ENCODE results near the gene ST6GAL1. TPM values are rescaled to one million over a fixed set of nuclear protein-coding genes. Genes with fewer than 3 reads are reported as not detected.

The ST6GAL1 gene
- total and polyA plus RNA-seq, 2 of the 8 experiments (the other 6 are each of a cell fraction or from before 2014, with no cell fraction given) = 62.8 to 80.9 TPM

GRCh38 chr3:187080799-187081450, 150.6 kb downstream of the ST6GAL1 start:
- Histone ChIP-seq H2BK5ac (ENCODE audit: low read depth, low read length) (no peak overlapping the region), H2BK15ac (ENCODE audit: low read length) (no peak overlapping the region), H3K23ac (ENCODE audit: insufficient read length) (no peak overlapping the region), H3K79me1 (ENCODE audit: low read depth, low read length) (no peaks in the 10 kb centered on the region; the same call in 1 of the 2 replicates), H2AFZ (ENCODE audit: low read length) (no peak overlapping the region), H2BK12ac (ENCODE audit: low read depth, low read length) (no peak overlapping the region), H3K79me2 (ENCODE audit: control insufficient read depth in 1 of 2, insufficient read depth in 2 of 2, low read length in 2 of 2) (no peaks in the 10 kb centered on the region), H3K18ac (ENCODE audit: extremely low read depth, low read length) (no peak overlapping the region), H2AK5ac (ENCODE audit: low read depth, low read length) (no peak overlapping the region), H3K36me3 (ENCODE audit: control insufficient read depth in 2 of 4, insufficient read depth in 4 of 4, low read length in 3 of 4) (peaks cover 0 to 21% (median 3%) of the 10 kb centered on the region in 4 experiments; a peak in 7 of 8 replicates), H3K56ac (replicated peaks; ENCODE audit: insufficient read length, low read depth, low read length) (no peak overlapping the region), H3K4me1 (replicated peaks in 1 of 4; ENCODE audit: control insufficient read depth in 3 of 4, insufficient read depth in 4 of 4, low read length in 3 of 4) (peaks cover 0 to 4% (median 2%) of the 10 kb centered on the region in 4 experiments; a peak in 2 of 7 replicates), H4K5ac (ENCODE audit: insufficient read length, low read depth, low read length) (no peak overlapping the region), H3K9ac (replicated peaks in 1 of 4; ENCODE audit: extremely low read depth in 1 of 4, low read depth in 3 of 4, low read length in 3 of 4) (no peak overlapping the region), H3K27ac (ENCODE audit: low read depth, low read length) (no peak overlapping the region), H3K9me3 (ENCODE audit: insufficient read depth in 2 of 2, low read depth in 1 of 2, low read length in 1 of 2) (no peaks in the 10 kb centered on the region), H3K4me2 (ENCODE audit: insufficient read depth in 1 of 2, low read depth in 2 of 2, low read length in 2 of 2) (no peak overlapping the region), H3K4me3 (ENCODE audit: extremely low read depth in 1 of 4, insufficient read depth in 2 of 4, low read depth in 3 of 4, low read length in 4 of 4) (no peak overlapping the region), H3K4ac (replicated peaks; ENCODE audit: insufficient read length, low read depth, low read length) (no peak overlapping the region), H4K8ac (ENCODE audit: extremely low read depth, insufficient read depth, low read length) (no peak overlapping the region), H3K23me2 (ENCODE audit: low read depth, low read length) (no peaks in the 10 kb centered on the region), H2BK120ac (replicated peaks; ENCODE audit: low read depth, low read length) (no peak overlapping the region), H3K27me3 (replicated peaks in 1 of 4; ENCODE audit: control insufficient read depth in 3 of 4, extremely low read depth in 1 of 4, insufficient read depth in 3 of 4, low read length in 3 of 4) (no peaks in the 10 kb centered on the region), H3K14ac (ENCODE audit: insufficient read length) (no peak overlapping the region), H2BK20ac (ENCODE audit: low read length) (no peak overlapping the region), H4K91ac (replicated peaks; ENCODE audit: insufficient read length, low read length) (no peak overlapping the region), H4K20me1 (replicated peaks in 1 of 2; ENCODE audit: control insufficient read depth in 1 of 2, insufficient read depth in 2 of 2, low read length in 2 of 2) (no peaks in the 10 kb centered on the region)
- 93% methylated on average over 12 of the region's 13 CpGs; no CpG with 5 or more reads in 1 of the 2 experiments for WGBS, 2 experiments (ENCODE audit: extremely low coverage in 1 of 2, insufficient coverage in 1 of 2, insufficient read length in 1 of 2, insufficient replicate concordance in 2 of 2, low coverage in 1 of 2, low lambda C conversion rate in 2 of 2, missing lambda C conversion rate in 1 of 2)
- TF ChIP-seq SP2 (IDR thresholded peaks at IDR 0.05; ENCODE audit: low read length) (no peak), CREB1 (IDR thresholded peaks at IDR 0.05) (no peak), KDM4A (IDR thresholded peaks at IDR 0.05; ENCODE audit: low read depth, low read length, severe bottlenecking) (no peak), RXRA (IDR thresholded peaks at IDR 0.05; ENCODE audit: insufficient read depth, low read depth, low read length) (no peak)
- FAIRE-seq (no peak), DNase-seq (ENCODE audit: low read depth in 1 of 2, low spot score in 2 of 2) (peak in 1 of 2 experiments; percentile 43)
- ChIA-PET CTCF (ENCODE audit: partially characterized antibody) (interaction anchor here (0.8 to 1.0 kb wide), 2 partner anchors 16 to 33 kb away, joined by 3 to 4 read pairs; no protein-coding TSS in a partner anchor), POLR2A (ENCODE audit: partially characterized antibody) (no interaction called here)

All from H1 (cell line).